VCaP (cell line): ENCODE results near the gene SCAPER.

ENCODE experiments used
- H3K27ac ChIP-seq: fragments of 450-650 bp; 2 replicates; pipeline ENCODE4 v1.5.1; 2017
- CTCF ChIP-seq: fragments of 450-650 bp; conservative IDR thresholded peaks from 2 replicates; pipeline ENCODE4 v1.5.1; 2017; ENCODE audit warnings: mild to moderate bottlenecking, moderate library complexity

Gene SCAPER

GRCh38 chr15:76468722-76469121, 436.4 kb downstream of the SCAPER start:
- TF ChIP-seq CTCF: no peak
- no peak overlapping the region for H3K27ac ChIP-seq

DNA sequence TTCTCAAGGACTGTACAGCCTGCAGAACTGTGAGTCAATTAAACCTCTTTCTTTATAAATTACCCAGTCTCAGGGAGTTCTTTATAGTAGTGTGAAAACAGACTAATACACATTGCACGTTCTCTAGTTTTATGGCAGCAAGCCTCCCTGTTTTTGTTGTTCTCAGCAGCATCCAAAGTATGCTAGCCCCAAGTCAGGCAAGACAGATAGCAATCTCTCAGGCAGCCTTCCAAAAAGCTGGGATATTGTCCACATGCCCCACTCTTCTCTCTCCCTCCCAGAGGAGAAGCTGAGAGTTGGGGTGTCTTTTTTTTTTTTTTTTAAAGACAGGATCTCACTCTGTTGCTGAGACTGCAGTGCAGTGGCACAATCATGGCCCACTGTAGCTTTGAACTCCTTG, 438.0 kb downstream of the SCAPER start:
- TF ChIP-seq CTCF: no peak
- H3K27ac ChIP-seq: no peak overlapping the region

DNA sequence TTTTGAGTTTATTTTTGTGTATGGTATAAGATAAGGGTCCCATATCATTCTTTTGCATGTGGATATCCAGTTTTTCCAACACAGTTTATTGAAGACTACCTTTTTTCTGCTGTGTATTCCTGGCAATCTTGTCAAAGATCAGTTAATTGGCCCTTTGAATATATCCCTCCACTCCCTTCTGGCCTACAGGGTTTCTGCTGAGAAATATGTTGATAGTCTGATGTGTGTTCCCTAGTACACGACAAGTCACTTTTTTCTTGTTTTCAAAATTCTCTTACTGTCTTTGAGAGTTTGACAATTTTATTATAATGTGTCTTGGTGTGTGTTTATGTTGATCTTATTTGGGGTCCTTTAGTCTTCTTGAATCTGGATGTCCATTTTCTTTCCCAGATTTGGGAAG, 439.4 kb downstream of the SCAPER start:
- H3K27ac ChIP-seq: no peak overlapping the region
- TF ChIP-seq CTCF: no peak

DNA sequence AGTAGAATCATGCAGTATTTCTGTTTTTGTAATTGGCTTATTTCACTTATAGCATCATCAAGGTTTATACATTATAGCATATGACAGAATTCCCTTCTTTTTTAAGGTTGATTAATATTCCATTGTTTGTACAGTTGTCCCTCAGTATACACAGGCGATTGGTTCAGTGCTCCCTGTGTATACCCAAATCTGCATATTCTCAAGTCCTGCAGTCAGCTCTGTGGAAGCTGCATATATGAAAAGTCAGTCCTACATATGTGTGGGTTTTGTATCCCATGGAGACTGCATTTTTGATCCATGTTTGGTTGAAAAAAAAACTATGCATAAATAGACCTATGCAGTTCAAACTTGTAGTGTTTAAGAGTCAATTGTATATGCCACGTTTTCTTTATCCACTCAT, 440.9 kb downstream of the SCAPER start:
- H3K27ac ChIP-seq: no peak overlapping the region
- TF ChIP-seq CTCF: no peak

GRCh38 chr15:76460871-76461270, 444.3 kb downstream of the SCAPER start:
- no peak overlapping the region for H3K27ac ChIP-seq
- no peak for TF ChIP-seq CTCF

GRCh38 chr15:76460347-76460746, 444.8 kb downstream of the SCAPER start:
- TF ChIP-seq CTCF: no peak
- no peak overlapping the region for H3K27ac ChIP-seq

DNA sequence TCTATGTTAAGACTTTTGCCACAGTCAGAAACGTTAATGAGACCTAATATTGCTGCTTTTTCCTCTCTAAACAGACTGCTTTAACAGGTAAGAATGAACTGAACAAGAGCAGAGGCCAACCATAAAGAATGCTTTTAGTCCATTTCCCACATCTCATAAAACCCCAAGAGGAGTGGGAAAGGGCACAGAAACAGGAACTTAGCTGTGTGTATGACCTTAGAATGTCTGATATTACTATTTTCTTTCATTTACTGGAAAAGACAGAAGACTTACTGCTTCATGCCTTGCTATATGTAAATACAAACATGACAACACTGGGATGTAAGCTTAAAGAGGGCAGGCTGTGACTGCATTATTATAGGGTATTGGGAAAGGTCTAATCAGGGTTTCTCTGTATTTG, 453.6 kb downstream of the SCAPER start:
- no peak overlapping the region for H3K27ac ChIP-seq
- TF ChIP-seq CTCF: no peak

DNA sequence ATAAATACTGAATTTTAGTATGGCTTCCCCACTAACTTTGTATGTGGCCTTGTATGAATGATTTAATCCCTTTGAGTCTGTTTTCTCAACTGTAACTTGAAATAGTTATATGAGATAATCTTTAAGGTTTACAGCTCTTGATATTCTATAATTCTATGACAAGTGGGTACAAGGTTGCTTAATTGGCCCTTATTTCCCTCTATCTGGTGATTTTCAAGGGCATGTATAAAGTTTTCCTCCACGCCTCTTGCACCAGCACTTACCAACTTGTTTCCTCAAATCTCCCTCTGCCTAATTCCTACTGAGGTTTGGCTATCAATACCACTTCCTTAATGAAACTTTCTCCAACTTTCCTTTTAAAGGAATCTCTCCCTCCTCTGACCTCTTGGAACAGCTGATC, 455.7 kb downstream of the SCAPER start:
- no peak overlapping the region for H3K27ac ChIP-seq
- no peak for TF ChIP-seq CTCF
